Sigmoid colon (tissue), 7 donors: ENCODE measurements around the gene LRRC43. TPM values are rescaled to one million over a fixed set of nuclear protein-coding genes. Genes with fewer than 3 reads are reported as not detected.
"Not testable (repeated sequence)": the region's sequence is repeated elsewhere in the genome, so short reads cannot be mapped to it uniquely, and the experiment has no call there.

Experiments used
- DNase-seq: peaks from one replicate; pipeline ENCODE4 v3.0.0-alpha.2; 2019
- H3K27ac ChIP-seq, 4 donors: fragments of 200-600 bp; sonication (generic); one replicate each; pipeline ENCODE4 v1.5.1; 2016 to 2019; ENCODE audit warnings: mild to moderate bottlenecking in 1 of 4
- H3K27me3 ChIP-seq, 3 donors: fragments of 200-600 bp; sonication (generic); one replicate each; pipeline ENCODE4 v1.5.1; 2019; ENCODE audit warnings: mild to moderate bottlenecking in 1 of 3
- H3K36me3 ChIP-seq, 4 donors: fragments of 200-600 bp; sonication (generic); one replicate each; pipeline ENCODE4 v1.5.1; 2016 to 2019
- H3K4me1 ChIP-seq, 4 donors: fragments of 200-600 bp; sonication (generic); one replicate each; pipeline ENCODE4 v1.5.1; 2017 to 2019
- H3K4me3 ChIP-seq, 4 donors: fragments of 200-600 bp; sonication (generic); one replicate each; pipeline ENCODE4 v1.5.1; 2017 to 2019; ENCODE audit warnings: mild to moderate bottlenecking in 2 of 4, moderate library complexity in 1 of 4
- H3K9me3 ChIP-seq, 4 donors: fragments of 200-600 bp in 3 of 4; sonication (generic) in 3 of 4; one replicate each; pipeline versions ENCODE4 v1.5.1 to v1.6.1; 2013 to 2019
- EP300 ChIP-seq, 4 donors: sonication (generic); formaldehyde crosslinking; IDR thresholded peaks; one replicate each; pipeline ENCODE4 v1.6.1; 2017; ENCODE audit warnings: antibody characterized with exemption in 4 of 4
- POLR2A ChIP-seq, 2 donors: fragments of 450-650 bp; IDR thresholded peaks; one replicate each; pipeline ENCODE4 v1.6.1; 2016; ENCODE audit warnings: antibody characterized with exemption in 2 of 2, mild to moderate bottlenecking in 2 of 2, moderate library complexity in 2 of 2
- POLR2AphosphoS5 ChIP-seq, 4 donors: sonication (generic); formaldehyde crosslinking; IDR thresholded peaks; one replicate each; pipeline ENCODE4 v1.6.1; 2017; ENCODE audit warnings: antibody characterized with exemption in 4 of 4
- WGBS, 2 donors: extraction: QIAGEN DNeasy Blood & Tissue Kit; methylation state at CpG; one replicate each; pipeline ENCODE4 v1.1.7; 2013; 5-methylcytosine and 5-hydroxymethylcytosine counted together
- intact Hi-C: fragments of 100-400 bp; cut with DNase I; formaldehyde crosslinking; loops from one replicate; pipeline ENCODE4 v1.15.1; 2023
- polyA plus RNA-seq, 3 donors: library from polyadenylated mRNA; stranded (reverse); fragments of 200-250 nt; gene quantifications; one replicate each; pipeline ENCODE4 v1.2.3, GENCODE V29; 2013
- total RNA-seq, 4 donors: library from RNA; depleted of rRNA; stranded (reverse); fragments of >200 nt; gene quantifications; one replicate each; pipeline ENCODE4 v1.1.0, GENCODE V29; 2016
- TF ChIP-seq, protein P1 (sequence below), 4 experiments: fragments of 450-650 bp in 3 of 4; fragments of 200-600 bp in 1 of 4; IDR thresholded peaks; one replicate each; pipeline ENCODE4 v1.5.1; 2016 to 2019; ENCODE audit warnings: antibody characterized with exemption in 4 of 4, mild to moderate bottlenecking in 3 of 4, moderate library complexity in 2 of 4
- donor health status: healthy with polysubstance abuse.
- donor health status: Bipolar disorder and iron deficiency.
- donor health status: healthy.

Gene LRRC43
- total and polyA plus RNA-seq, 7 donors, result 0.19 to 4.4 (median 1.2) TPM; not detected in 3

DNA sequence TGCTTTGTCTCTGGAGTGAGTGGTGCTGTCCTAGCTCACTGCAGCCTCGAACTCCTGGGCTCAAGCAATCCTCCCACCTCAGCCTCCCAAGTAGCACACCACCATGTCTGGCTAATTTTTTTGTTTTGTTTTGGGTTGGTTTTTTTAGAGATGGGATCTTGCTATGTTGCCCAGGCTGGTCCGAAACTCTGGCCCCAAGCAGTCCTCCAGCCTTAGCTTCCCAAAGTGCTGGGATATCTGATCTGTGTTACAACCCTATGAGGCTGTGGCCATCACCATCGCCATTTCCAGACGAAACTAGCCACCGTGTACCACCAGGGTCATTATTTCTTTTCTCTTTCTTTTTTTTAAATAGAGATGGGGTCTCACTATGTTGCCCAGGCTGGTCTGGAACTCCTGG, 11.5 kb upstream of the LRRC43 start:
- H3K4me1 ChIP-seq, result no peaks in the 10 kb centered on the region
- no peak for DNase-seq
- no peak overlapping the region for H3K27ac ChIP-seq
- H3K27me3 ChIP-seq, result peaks cover 0 to 13% (median 0%) of the 10 kb centered on the region in 3 donors
- no peaks in the 10 kb centered on the region for H3K9me3 ChIP-seq
- intact Hi-C loops, result no loop called here
- 91 to 94% methylated on average over 5 of the region's 5 CpGs for WGBS, 2 donors
- H3K4me3 ChIP-seq, result no peak overlapping the region
- TF ChIP-seq, protein P1, sequence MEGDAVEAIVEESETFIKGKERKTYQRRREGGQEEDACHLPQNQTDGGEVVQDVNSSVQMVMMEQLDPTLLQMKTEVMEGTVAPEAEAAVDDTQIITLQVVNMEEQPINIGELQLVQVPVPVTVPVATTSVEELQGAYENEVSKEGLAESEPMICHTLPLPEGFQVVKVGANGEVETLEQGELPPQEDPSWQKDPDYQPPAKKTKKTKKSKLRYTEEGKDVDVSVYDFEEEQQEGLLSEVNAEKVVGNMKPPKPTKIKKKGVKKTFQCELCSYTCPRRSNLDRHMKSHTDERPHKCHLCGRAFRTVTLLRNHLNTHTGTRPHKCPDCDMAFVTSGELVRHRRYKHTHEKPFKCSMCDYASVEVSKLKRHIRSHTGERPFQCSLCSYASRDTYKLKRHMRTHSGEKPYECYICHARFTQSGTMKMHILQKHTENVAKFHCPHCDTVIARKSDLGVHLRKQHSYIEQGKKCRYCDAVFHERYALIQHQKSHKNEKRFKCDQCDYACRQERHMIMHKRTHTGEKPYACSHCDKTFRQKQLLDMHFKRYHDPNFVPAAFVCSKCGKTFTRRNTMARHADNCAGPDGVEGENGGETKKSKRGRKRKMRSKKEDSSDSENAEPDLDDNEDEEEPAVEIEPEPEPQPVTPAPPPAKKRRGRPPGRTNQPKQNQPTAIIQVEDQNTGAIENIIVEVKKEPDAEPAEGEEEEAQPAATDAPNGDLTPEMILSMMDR (IDR thresholded peaks at IDR 0.05), result no peak
- TF ChIP-seq EP300 (IDR thresholded peaks at IDR 0.05), result no peak
- no peak for TF ChIP-seq POLR2AphosphoS5 (IDR thresholded peaks at IDR 0.05)
- no peak for TF ChIP-seq POLR2A (IDR thresholded peaks at IDR 0.05)
- H3K36me3 ChIP-seq, result no peaks in the 10 kb centered on the region

- Histone ChIP-seq H3K27me3 (peaks cover 0 to 13% (median 0%) of the 10 kb centered on the region in 3 donors), H3K4me3 (no peak overlapping the region), H3K27ac (no peak overlapping the region), H3K9me3 (no peaks in the 10 kb centered on the region), H3K4me1 (no peaks in the 10 kb centered on the region), H3K36me3 (no peaks in the 10 kb centered on the region)
- WGBS, 2 donors, result 61 to 78% methylated on average over 17 of the region's 17 CpGs
- TF ChIP-seq EP300 (IDR thresholded peaks at IDR 0.05) (no peak), POLR2AphosphoS5 (IDR thresholded peaks at IDR 0.05) (no peak), POLR2A (IDR thresholded peaks at IDR 0.05) (no peak)
- TF ChIP-seq, protein P1 (IDR thresholded peaks at IDR 0.05), result no peak
- no peak for DNase-seq
- intact Hi-C loops, result no loop called here
Observed at GRCh38 chr12:122172262-122172939, 10.5 kb upstream of the LRRC43 start.

DNA sequence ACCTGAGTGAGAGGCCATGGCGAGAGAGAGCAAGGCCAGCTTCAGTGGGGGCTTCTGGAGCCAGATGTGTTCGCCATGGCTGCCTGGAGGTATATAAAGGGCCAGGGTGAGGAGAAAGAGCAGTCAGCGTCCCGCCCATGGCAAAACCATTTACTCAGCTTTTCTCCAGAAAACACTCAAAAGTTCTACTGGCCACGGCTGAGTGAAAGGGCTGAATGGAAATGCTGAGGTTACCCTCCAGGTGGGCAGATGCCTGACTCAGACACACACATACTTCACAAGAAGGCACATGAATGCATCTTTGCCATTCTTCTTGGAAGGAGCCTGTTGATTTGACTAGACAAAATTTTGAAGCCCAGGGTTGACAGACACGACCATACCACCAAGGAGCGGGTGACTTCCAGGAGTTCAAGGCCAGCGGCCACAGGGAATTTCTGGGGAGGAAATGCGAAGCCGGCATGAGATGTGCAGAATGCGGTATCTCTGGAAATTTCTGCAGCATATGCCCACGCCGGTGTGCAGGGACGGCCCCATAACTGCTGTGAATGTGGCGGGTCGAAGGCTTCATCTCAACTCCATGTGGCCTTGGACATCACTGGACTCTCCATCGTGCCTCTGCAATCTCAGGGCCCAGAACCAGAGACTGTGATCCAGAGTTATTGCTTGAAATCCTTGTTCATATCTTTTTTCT, 8.6 kb upstream of the LRRC43 start, which contains the start of gene IL31:
TSS of gene IL31 (minus strand) at position 67 of the 691 bp plus-strand sequence. CDS start at position 18, 49 bp downstream.
- H3K27ac ChIP-seq, result no peak within 1 kb of the TSS
- H3K27me3 ChIP-seq, result peaks cover 0 to 13% (median 0%) of the 10 kb centered on the region in 3 donors
- no peaks in the 10 kb centered on the region for H3K36me3 ChIP-seq
- 92% methylated on average over 17 of the region's 17 CpGs for WGBS, 2 donors
- intact Hi-C loops, result no loop called here
- TF ChIP-seq, protein P1 (IDR thresholded peaks at IDR 0.05), result no peak
- TF ChIP-seq EP300 (IDR thresholded peaks at IDR 0.05) (no peak), POLR2AphosphoS5 (IDR thresholded peaks at IDR 0.05) (no peak), POLR2A (IDR thresholded peaks at IDR 0.05) (no peak)
- H3K4me1 ChIP-seq, result no peaks in the 10 kb centered on the region
- DNase-seq, result no peak
- no peak within 1 kb of the TSS for H3K4me3 ChIP-seq
- H3K9me3 ChIP-seq, result no peaks in the 10 kb centered on the region

DNA sequence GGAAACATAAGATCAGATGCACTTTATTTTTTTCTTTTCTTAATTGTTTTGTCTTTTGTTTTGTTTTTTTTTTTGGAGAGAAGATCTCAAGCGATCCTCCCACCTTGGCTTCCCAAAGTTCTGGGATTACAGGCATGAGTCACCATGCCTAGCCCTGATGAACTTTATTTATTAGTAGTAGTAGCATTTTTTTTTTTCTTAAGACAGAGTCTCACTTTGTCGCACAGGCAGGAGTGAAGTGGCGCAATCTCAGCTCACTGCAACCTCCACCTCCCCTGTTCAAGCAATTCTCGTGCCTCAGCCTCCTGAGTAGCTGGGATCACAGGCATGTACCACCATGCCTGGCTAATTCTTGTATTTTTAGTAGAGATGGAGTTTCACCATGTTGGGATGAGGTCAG, 6.5 kb upstream of the LRRC43 start:
- 93 to 95% methylated on average over 4 of the region's 4 CpGs for WGBS, 2 donors
- H3K36me3 ChIP-seq, H3K4me1 ChIP-seq, intact Hi-C loops, H3K9me3 ChIP-seq, H3K4me3 ChIP-seq, H3K27ac ChIP-seq, DNase-seq: not testable (repeated sequence)
- H3K27me3 ChIP-seq, result peaks cover 0 to 13% (median 0%) of the 10 kb centered on the region in 3 donors

- DNase-seq, result no peak
- no peaks in the 10 kb centered on the region for H3K27me3 ChIP-seq
- peaks cover 0 to 11% (median 5%) of the 10 kb centered on the region in 4 donors for H3K4me1 ChIP-seq
- TF ChIP-seq, protein P1 (IDR thresholded peaks at IDR 0.05), result no peak
- TF ChIP-seq POLR2A (IDR thresholded peaks at IDR 0.05) (no peak), POLR2AphosphoS5 (IDR thresholded peaks at IDR 0.05) (no peak), EP300 (IDR thresholded peaks at IDR 0.05) (no peak)
- H3K36me3 ChIP-seq, result no peaks in the 10 kb centered on the region
- 72 to 85% methylated on average over 10 of the region's 10 CpGs for WGBS, 2 donors
- peak overlapping the region in 1 of 4 donors; percentile 22 for H3K27ac ChIP-seq
- H3K9me3 ChIP-seq, result no peaks in the 10 kb centered on the region
- intact Hi-C loops, result loop anchor here (10.0 kb wide), 1 partner anchor 149 kb away; no protein-coding TSS in a partner anchor
- peak overlapping the region; percentile 25 to 63 (median 52) for H3K4me3 ChIP-seq
Observed at GRCh38 chr12:122183588-122183940, 641 bp downstream of the LRRC43 start.
